NCI-H2081 treated with DMSO at 0.1 percent for 48 hours (cell line): Measurements from ENCODE around the gene ITPK1.

Experiments used
- DNase-seq: peaks from one replicate; lab custom pipeline; 2025; lab: John Stamatoyannopoulos, UW

Gene ITPK1

GRCh38 chr14:93024493-93024892, 91.2 kb downstream of the ITPK1 start:
- no peak for DNase-seq

GRCh38 chr14:93023802-93024434, 91.8 kb downstream of the ITPK1 start:
- DNase-seq, result no peak

GRCh38 chr14:93023039-93023438, 92.7 kb downstream of the ITPK1 start:
- no peak for DNase-seq

GRCh38 chr14:93019970-93020369, 95.8 kb downstream of the ITPK1 start:
- DNase-seq, result no peak

GRCh38 chr14:93019367-93019843, 96.3 kb downstream of the ITPK1 start:
- DNase-seq, result no peak

GRCh38 chr14:93018366-93018765, 97.4 kb downstream of the ITPK1 start:
- DNase-seq, result no peak

- DNase-seq, result no peak
These were observed 97.8 kb downstream of the ITPK1 start for GRCh38 chr14:93017898-93018297.

- DNase-seq, result no peak
These were observed 98.4 kb downstream of the ITPK1 start for GRCh38 chr14:93017301-93017797.

GRCh38 chr14:93016275-93016845, 99.4 kb downstream of the ITPK1 start:
- DNase-seq, result no peak

GRCh38 chr14:93015505-93015904, 100.2 kb downstream of the ITPK1 start:
- no peak for DNase-seq

- no peak for DNase-seq
These were observed 100.7 kb downstream of the ITPK1 start for GRCh38 chr14:93015064-93015463.

GRCh38 chr14:93014058-93015023, 101.4 kb downstream of the ITPK1 start:
- DNase-seq, result no peak

- no peak for DNase-seq
These were observed 102.6 kb downstream of the ITPK1 start for GRCh38 chr14:93012951-93013719.

- no peak for DNase-seq
These were observed 103.2 kb downstream of the ITPK1 start for GRCh38 chr14:93012506-93012905.

GRCh38 chr14:93011650-93012325, 103.9 kb downstream of the ITPK1 start:
- no peak for DNase-seq

GRCh38 chr14:93011141-93011529, 104.6 kb downstream of the ITPK1 start:
- no peak for DNase-seq

GRCh38 chr14:93010522-93011140, 105.1 kb downstream of the ITPK1 start:
- no peak for DNase-seq

GRCh38 chr14:93010130-93010499, 105.6 kb downstream of the ITPK1 start:
- no peak for DNase-seq

GRCh38 chr14:93009471-93010129, 106.1 kb downstream of the ITPK1 start:
- no peak for DNase-seq

GRCh38 chr14:93008381-93008780, 107.3 kb downstream of the ITPK1 start:
- no peak for DNase-seq
